GM23338 (cell line): ENCODE results near the gene SIM1.

ENCODE experiments used
- CTCF ChIP-seq, 2 experiments: fragments of 200-600 bp in 1 of 2; sonication (generic) in 1 of 2; conservative IDR thresholded peaks; 2 replicates each; pipeline versions ENCODE4 v1.5.1 to v1.6.1; 2016 to 2017; ENCODE audit warnings: antibody characterized with exemption in 2 of 2, low read depth in 2 of 2, mild to moderate bottlenecking in 2 of 2, moderate library complexity in 1 of 2
- EZH2 ChIP-seq: fragments of 200-600 bp; sonication (generic); IDR thresholded peaks from one replicate; pipeline ENCODE4 v1.8.0; 2017; ENCODE audit warnings: antibody characterized with exemption, mild to moderate bottlenecking, low read depth; ENCODE audit not compliant: unreplicated experiment
- JUNB ChIP-seq: IDR thresholded peaks from one replicate; pipeline ENCODE4 v1.6.1; 2016; ENCODE audit warnings: antibody characterized with exemption; ENCODE audit not compliant: unreplicated experiment
- POLR2AphosphoS5 ChIP-seq: IDR thresholded peaks from 2 replicates; pipeline ENCODE4 v1.6.1; 2016; ENCODE audit warnings: antibody characterized with exemption, low read depth
- REST ChIP-seq: IDR thresholded peaks from one replicate; pipeline ENCODE4 v1.6.1; 2018; ENCODE audit warnings: antibody characterized with exemption; ENCODE audit not compliant: unreplicated experiment

GRCh38 chr6:100484474-100484873 lies 19.8 kb upstream of the SIM1 start:
- no peak for TF ChIP-seq CTCF (conservative IDR thresholded peaks at IDR 0.05; ENCODE audit: low read depth in 2 of 2)
- TF ChIP-seq JUNB, result no peak
- TF ChIP-seq POLR2AphosphoS5, result no peak
- no peak for TF ChIP-seq EZH2
- TF ChIP-seq REST, result no peak
